H1 (cell line): Measurements from ENCODE around the gene MRPS24. TPM values are rescaled to one million over a fixed set of nuclear protein-coding genes. Genes with fewer than 3 reads are reported as not detected.

Source experiments
- CTCF ChIA-PET: fragments of 300-600 bp; sonication (Branson Sonifier 250); formaldehyde crosslinking; loops from one replicate; lab custom pipeline; 2021; ENCODE audit not compliant: partially characterized antibody; lab: Charles Lee
- POLR2A ChIA-PET: fragments of 300-600 bp; sonication (Branson Sonifier 250); formaldehyde crosslinking; loops from one replicate; lab custom pipeline; 2021; ENCODE audit warnings: inconsistent platforms; ENCODE audit not compliant: partially characterized antibody; lab: Charles Lee
- DNase-seq, 2 experiments: peaks; one replicate each; pipeline versions ENCODE4 v3.0.0 to v3.0.0-alpha.2; 2010 to 2022; ENCODE audit warnings: low spot score in 2 of 2, low read depth in 1 of 2, mixed read lengths in 1 of 2
- FAIRE-seq: peaks from 2 replicates; lab custom pipeline; 2011; peaks lifted over from hg19 to GRCh38; lab: Jason Lieb, UNC
- H2AFZ ChIP-seq: 2 replicates; pipeline ENCODE4 v1.8.1; 2012; ENCODE audit warnings: low read length, inconsistent platforms
- H2AK5ac ChIP-seq: 2 replicates; pipeline ENCODE4 v1.6.1; 2013; ENCODE audit warnings: low read depth, low read length
- H2BK120ac ChIP-seq: replicated peaks from 2 replicates; pipeline ENCODE3; 2013; ENCODE audit warnings: low read depth, low read length, inconsistent platforms
- H2BK12ac ChIP-seq: 2 replicates; pipeline ENCODE4 v1.6.1; 2013; ENCODE audit warnings: low read depth, low read length
- H2BK15ac ChIP-seq: 2 replicates; pipeline ENCODE4 v1.6.1; 2013; ENCODE audit warnings: low read length
- H2BK20ac ChIP-seq: 2 replicates; pipeline ENCODE4 v1.6.1; 2013; ENCODE audit warnings: low read length
- H2BK5ac ChIP-seq: 2 replicates; pipeline ENCODE4 v1.6.1; 2013; ENCODE audit warnings: low read depth, low read length
- H3K14ac ChIP-seq: 2 replicates; pipeline ENCODE4 v1.6.1; 2013; ENCODE audit warnings: inconsistent platforms; ENCODE audit not compliant: insufficient read length
- H3K18ac ChIP-seq: 2 replicates; pipeline ENCODE4 v1.6.1; 2013; ENCODE audit warnings: low read length; ENCODE audit errors: extremely low read depth
- H3K23ac ChIP-seq: 2 replicates; pipeline ENCODE4 v1.6.1; 2013; ENCODE audit warnings: inconsistent platforms; ENCODE audit not compliant: insufficient read length
- H3K23me2 ChIP-seq: 2 replicates; pipeline ENCODE4 v1.6.1; 2013; ENCODE audit warnings: low read depth, low read length
- H3K27ac ChIP-seq: 2 replicates; pipeline ENCODE4 v1.6.1; 2011; ENCODE audit warnings: low read depth, low read length, inconsistent platforms
- H3K27me3 ChIP-seq, 4 experiments: replicated peaks in 1 of 4; 1 replicate in 1 of 4; 2 replicates in 3 of 4; pipeline versions ENCODE4 v1.6.1 to v1.8.1; 2011 to 2013; ENCODE audit warnings: low read length in 3 of 4, mild to moderate bottlenecking in 3 of 4, inconsistent platforms in 2 of 4, mixed read lengths in 2 of 4, moderate library complexity in 1 of 4; ENCODE audit not compliant: control insufficient read depth in 3 of 4, insufficient read depth in 3 of 4; ENCODE audit errors: extremely low read depth in 1 of 4
- H3K36me3 ChIP-seq, 4 experiments: 2 replicates each; pipeline versions ENCODE4 v1.6.1 to v1.8.1; 2011 to 2013; ENCODE audit warnings: mild to moderate bottlenecking in 4 of 4, low read length in 3 of 4, moderate library complexity in 2 of 4, control low read depth in 1 of 4, inconsistent platforms in 1 of 4; ENCODE audit not compliant: insufficient read depth in 4 of 4, control insufficient read depth in 2 of 4
- H3K4ac ChIP-seq: replicated peaks from 2 replicates; pipeline ENCODE3; 2013; ENCODE audit warnings: low read length, low read depth, mixed read lengths, inconsistent platforms; ENCODE audit not compliant: insufficient read length
- H3K4me1 ChIP-seq, 4 experiments: replicated peaks in 1 of 4; 1 replicate in 1 of 4; 2 replicates in 3 of 4; pipeline versions ENCODE4 v1.6.1 to v1.8.1; 2011 to 2013; ENCODE audit warnings: low read length in 3 of 4, inconsistent platforms in 2 of 4, mixed read lengths in 1 of 4; ENCODE audit not compliant: insufficient read depth in 4 of 4, control insufficient read depth in 3 of 4
- H3K4me2 ChIP-seq, 2 experiments: 2 replicates each; pipeline versions ENCODE4 v1.6.1 to v1.8.1; 2011 to 2013; ENCODE audit warnings: low read depth in 2 of 2, low read length in 2 of 2, control low read depth in 1 of 2, inconsistent platforms in 1 of 2, mild to moderate bottlenecking in 1 of 2; ENCODE audit not compliant: insufficient read depth in 1 of 2
- H3K4me3 ChIP-seq, 4 experiments: fragments of 200-600, 300-600 bp in 1 of 4; sonication (generic), shearing (Covaris generic), sonication (Bioruptor Twin) in 1 of 4; 2 replicates each; pipeline versions ENCODE4 v1.5.1 to v1.8.1; 2011 to 2016; ENCODE audit warnings: low read length in 4 of 4, low read depth in 3 of 4, control low read depth in 2 of 4, inconsistent platforms in 2 of 4, mild to moderate bottlenecking in 2 of 4, mixed read lengths in 1 of 4, moderate library complexity in 1 of 4; ENCODE audit not compliant: insufficient read depth in 2 of 4; ENCODE audit errors: extremely low read depth in 1 of 4
- H3K56ac ChIP-seq: replicated peaks from 2 replicates; pipeline ENCODE3; 2013; ENCODE audit warnings: low read depth, mild to moderate bottlenecking, mixed read lengths, low read length, inconsistent platforms; ENCODE audit not compliant: insufficient read length
- H3K79me1 ChIP-seq: 2 replicates; pipeline ENCODE4 v1.6.1; 2013; ENCODE audit warnings: low read depth, low read length, control low read depth
- H3K79me2 ChIP-seq, 2 experiments: 2 replicates each; pipeline versions ENCODE4 v1.6.1 to v1.8.1; 2012 to 2013; ENCODE audit warnings: low read length in 2 of 2, mild to moderate bottlenecking in 2 of 2, inconsistent platforms in 1 of 2; ENCODE audit not compliant: insufficient read depth in 2 of 2, control insufficient read depth in 1 of 2
- H3K9ac ChIP-seq, 4 experiments: replicated peaks in 1 of 4; 1 replicate in 1 of 4; 2 replicates in 3 of 4; pipeline versions ENCODE4 v1.6.1 to v1.8.1; 2011 to 2013; ENCODE audit warnings: low read depth in 3 of 4, low read length in 3 of 4, control low read depth in 2 of 4, mild to moderate bottlenecking in 2 of 4, moderate library complexity in 2 of 4, inconsistent platforms in 1 of 4; ENCODE audit errors: extremely low read depth in 1 of 4
- H3K9me3 ChIP-seq, 2 experiments: 2 replicates each; pipeline versions ENCODE4 v1.6.1 to v1.8.1; 2012 to 2013; ENCODE audit warnings: mild to moderate bottlenecking in 2 of 2, moderate library complexity in 2 of 2, control low read depth in 1 of 2, inconsistent platforms in 1 of 2, low read depth in 1 of 2, low read length in 1 of 2, mixed read lengths in 1 of 2; ENCODE audit not compliant: insufficient read depth in 2 of 2
- H4K20me1 ChIP-seq, 2 experiments: replicated peaks in 1 of 2; 2 replicates each; pipeline versions ENCODE3 to v1.8.1; 2011 to 2013; ENCODE audit warnings: inconsistent platforms in 2 of 2, low read length in 2 of 2, mild to moderate bottlenecking in 1 of 2; ENCODE audit not compliant: insufficient read depth in 2 of 2, control insufficient read depth in 1 of 2
- H4K5ac ChIP-seq: 2 replicates; pipeline ENCODE4 v1.6.1; 2013; ENCODE audit warnings: low read length, low read depth, mixed read lengths, inconsistent platforms; ENCODE audit not compliant: insufficient read length
- H4K8ac ChIP-seq: 2 replicates; pipeline ENCODE4 v1.8.0; 2013; ENCODE audit warnings: mild to moderate bottlenecking, moderate library complexity, low read length, inconsistent platforms; ENCODE audit not compliant: insufficient read depth; ENCODE audit errors: extremely low read depth
- H4K91ac ChIP-seq: replicated peaks from 2 replicates; pipeline ENCODE3; 2013; ENCODE audit warnings: low read length, mixed read lengths, inconsistent platforms; ENCODE audit not compliant: insufficient read length
- ATF3 ChIP-seq: IDR thresholded peaks from 2 replicates; pipeline ENCODE4 v1.6.1; 2011; ENCODE audit warnings: low read depth, mild to moderate bottlenecking, low read length; ENCODE audit not compliant: insufficient read depth
- BCL11A ChIP-seq, 2 experiments: IDR thresholded peaks; one replicate each; pipeline ENCODE4 v1.6.1; 2011; ENCODE audit warnings: low read depth in 2 of 2, low read length in 2 of 2, mild to moderate bottlenecking in 2 of 2
- BRCA1 ChIP-seq: IDR thresholded peaks from 2 replicates; pipeline ENCODE4 v1.6.1; 2012; ENCODE audit warnings: low read depth, low read length, improper control_type of control experiment
- CTBP2 ChIP-seq: IDR thresholded peaks from 2 replicates; pipeline ENCODE4 v1.7.0; 2011; ENCODE audit warnings: borderline replicate concordance, mild to moderate bottlenecking, moderate library complexity, mixed read lengths, low read length; ENCODE audit not compliant: insufficient read depth, insufficient read length
- E2F6 ChIP-seq: IDR thresholded peaks from 2 replicates; pipeline ENCODE4 v1.6.1; 2012; ENCODE audit warnings: inconsistent platforms
- GABPA ChIP-seq: IDR thresholded peaks from 2 replicates; pipeline ENCODE4 v1.6.1; 2011; ENCODE audit warnings: mild to moderate bottlenecking, low read length, moderate library complexity, borderline replicate concordance; ENCODE audit not compliant: insufficient read depth
- GTF2F1 ChIP-seq: IDR thresholded peaks from 2 replicates; pipeline ENCODE4 v1.6.1; 2012; ENCODE audit warnings: low read depth, low read length, improper control_type of control experiment, borderline replicate concordance
- KDM1A ChIP-seq: fragments of 200-600, 300-600 bp; sonication (generic); IDR thresholded peaks from 2 replicates; pipeline ENCODE4 v1.7.1; 2016; ENCODE audit warnings: mild to moderate bottlenecking, low read length, borderline replicate concordance
- NRF1 ChIP-seq: IDR thresholded peaks from 2 replicates; pipeline ENCODE4 v1.6.1; 2011; ENCODE audit warnings: mild to moderate bottlenecking, low read depth, low read length, improper control_type of control experiment
- RFX5 ChIP-seq: IDR thresholded peaks from 2 replicates; pipeline ENCODE4 v1.6.1; 2011; ENCODE audit warnings: low read depth, low read length, improper control_type of control experiment, borderline replicate concordance
- SIN3A ChIP-seq, 2 experiments: IDR thresholded peaks in 1 of 2; conservative IDR thresholded peaks in 1 of 2; 2 replicates each; pipeline ENCODE4 v1.6.1; 2011 to 2012; ENCODE audit warnings: low read length in 2 of 2, improper control_type of control experiment in 1 of 2, low read depth in 1 of 2, mild to moderate bottlenecking in 1 of 2
- SRF ChIP-seq: IDR thresholded peaks from 2 replicates; pipeline ENCODE4 v1.6.1; 2011; ENCODE audit warnings: mild to moderate bottlenecking, low read depth, low read length, moderate library complexity
- TCF12 ChIP-seq: IDR thresholded peaks from 2 replicates; pipeline ENCODE4 v1.6.1; 2011; ENCODE audit warnings: low read depth, mild to moderate bottlenecking, low read length
- WGBS, 2 experiments: shearing (Covaris generic) in 1 of 2; methylation state at CpG; one replicate each; pipeline versions ENCODE4 v1.1.6 to v1.1.7; 2013 to 2015; ENCODE audit warnings: low lambda C conversion rate in 2 of 2, mixed read lengths in 2 of 2, inconsistent platforms in 1 of 2, low coverage in 1 of 2, missing lambda C conversion rate in 1 of 2; ENCODE audit not compliant: insufficient replicate concordance in 2 of 2, insufficient coverage in 1 of 2, insufficient read length in 1 of 2; ENCODE audit errors: extremely low coverage in 1 of 2, missing lambda C conversion rate in 1 of 2; 5-methylcytosine and 5-hydroxymethylcytosine counted together
- polyA plus RNA-seq, 7 experiments: library from polyadenylated mRNA; depleted of rRNA in 3 of 7; stranded (reverse) in 5 of 7; unstranded in 2 of 7; fragments of >200 nt in 5 of 7; fragments of 200-250 nt in 2 of 7; gene quantifications; 1 replicate in 5 of 7; 2 replicates in 1 of 7; 4 replicates in 1 of 7; pipeline versions ENCODE4 v1.2.1 to v1.2.3, GENCODE V29; 2011 to 2013; ENCODE audit warnings: missing spikeins in 2 of 7, mixed read lengths in 2 of 7
- total RNA-seq: library from RNA; stranded (reverse); fragmentation: NEBNext Ultra II Directional; extraction: Animal tissue kit (Norgen Biotek cat#: 25700); gene quantifications from 2 replicates; pipeline ENCODE4 v1.2.1, GENCODE V29; 2021

The MRPS24 gene
- total and polyA plus RNA-seq, 2 of the 8 experiments (the other 6 are each of a cell fraction or from before 2014, with no cell fraction given) = 133 to 347 TPM

- Histone ChIP-seq H2BK12ac (no peak overlapping the region), H3K14ac (no peak overlapping the region), H3K27me3 (no peaks in the 10 kb centered on the region), H3K9me3 (no peaks in the 10 kb centered on the region; a peak in 1 of 4 replicates), H2AK5ac (no peak overlapping the region), H3K4me1 (no peaks in the 10 kb centered on the region), H4K91ac (no peak overlapping the region), H3K4me2 (no peak overlapping the region), H3K9ac (no peak overlapping the region), H3K4ac (no peak overlapping the region), H2BK20ac (no peak overlapping the region), H3K27ac (no peak overlapping the region), H3K18ac (no peak overlapping the region), H3K79me2 (no peaks in the 10 kb centered on the region), H2BK5ac (no peak overlapping the region), H4K5ac (no peak overlapping the region), H3K23ac (no peak overlapping the region), H3K36me3 (no peaks in the 10 kb centered on the region; a peak in 1 of 8 replicates), H3K56ac (no peak overlapping the region), H3K23me2 (no peaks in the 10 kb centered on the region), H3K4me3 (no peak overlapping the region), H3K79me1 (no peaks in the 10 kb centered on the region), H4K20me1 (no peaks in the 10 kb centered on the region), H2AFZ (no peak overlapping the region), H2BK120ac (no peak overlapping the region), H2BK15ac (no peak overlapping the region), H4K8ac (no peak overlapping the region)
- DNase-seq (no peak), FAIRE-seq (no peak)
- ChIA-PET CTCF (no interaction called here), POLR2A (interaction anchor here (1.6 kb wide), 1 partner anchor 9 kb away, joined by 3 read pairs; no protein-coding TSS in a partner anchor)
- 93% methylated on average over 1 of the region's 1 CpG; no CpG with 5 or more reads in 1 of the 2 experiments for WGBS, 2 experiments
- no peak for TF ChIP-seq E2F6
- TF ChIP-seq GTF2F1 = no peak
- TF ChIP-seq SIN3A (conservative IDR thresholded peaks at IDR 0.05 in 1 of 2, IDR thresholded peaks at IDR 0.05 in 1 of 2; ENCODE audit: low read depth in 1 of 2, low read length in 2 of 2) = no peak
- no peak for TF ChIP-seq ATF3
- no peak for TF ChIP-seq SRF
- no peak for TF ChIP-seq BCL11A (IDR thresholded peaks at IDR 0.05; ENCODE audit: low read depth in 2 of 2, low read length in 2 of 2)
- TF ChIP-seq KDM1A = no peak
- TF ChIP-seq NRF1 = no peak
- no peak for TF ChIP-seq TCF12
- no peak for TF ChIP-seq BRCA1
- no peak for TF ChIP-seq RFX5
- no peak for TF ChIP-seq CTBP2
- TF ChIP-seq GABPA = no peak
These were observed 12.3 kb downstream of the MRPS24 start for GRCh38 chr7:43856996-43857395.
